Measurements from ENCODE around the gene EVI5.
"Not testable (repeated sequence)": the region's sequence is repeated elsewhere in the genome, so short reads cannot be mapped to it uniquely, and the experiment has no call there.

EVI5 gene

GRCh38 chr1:92791487-92792066 is 6.7 kb upstream of the EVI5 start:
- peak; percentile 12 for DNase-seq

- DNase-seq, result no peak
Measured at GRCh38 chr1:92790867-92791266, 6.0 kb upstream of the EVI5 start.

- no peak for DNase-seq
Measured at GRCh38 chr1:92790081-92790480, 5.2 kb upstream of the EVI5 start.

- DNase-seq, result no peak
Measured at GRCh38 chr1:92786111-92786901, 1.4 kb upstream of the EVI5 start.

GRCh38 chr1:92784021-92784638 is 778 bp downstream of the EVI5 start:
- DNase-seq, result peak; percentile 30

GRCh38 chr1:92783550-92783949 is 1.4 kb downstream of the EVI5 start:
- peak; percentile 32 for DNase-seq

- no peak for DNase-seq
Measured at GRCh38 chr1:92778376-92778775, 6.5 kb downstream of the EVI5 start.

- DNase-seq, result no peak
Measured at GRCh38 chr1:92774407-92774806, 10.5 kb downstream of the EVI5 start.

- not testable (repeated sequence) for DNase-seq
Measured at GRCh38 chr1:92773749-92774148, 11.2 kb downstream of the EVI5 start.

- no peak for DNase-seq
Measured at GRCh38 chr1:92769856-92770255, 15.1 kb downstream of the EVI5 start.

- no peak for DNase-seq
Measured at GRCh38 chr1:92768915-92769314, 16.0 kb downstream of the EVI5 start.

- no peak for DNase-seq
Measured at GRCh38 chr1:92768296-92768695, 16.6 kb downstream of the EVI5 start.

GRCh38 chr1:92764116-92764515 is 20.8 kb downstream of the EVI5 start:
- DNase-seq, result no peak

GRCh38 chr1:92762355-92762754 is 22.6 kb downstream of the EVI5 start:
- no peak for DNase-seq

GRCh38 chr1:92759361-92759760 is 25.5 kb downstream of the EVI5 start:
- DNase-seq, result peak; percentile 64

- DNase-seq, result no peak
Measured at GRCh38 chr1:92756537-92756936, 28.4 kb downstream of the EVI5 start.

- no peak for DNase-seq
Measured at GRCh38 chr1:92755541-92756461, 29.1 kb downstream of the EVI5 start.

GRCh38 chr1:92754719-92755050 is 30.2 kb downstream of the EVI5 start:
- DNase-seq, result no peak

- DNase-seq, result peak; percentile 91
Measured at GRCh38 chr1:92754000-92754718, 30.7 kb downstream of the EVI5 start.

- no peak for DNase-seq
Measured at GRCh38 chr1:92752719-92753118, 32.2 kb downstream of the EVI5 start.

GRCh38 chr1:92749024-92749634 is 35.8 kb downstream of the EVI5 start:
- peak; percentile 67 for DNase-seq

- DNase-seq, result no peak
Measured at GRCh38 chr1:92748138-92748537, 36.8 kb downstream of the EVI5 start.

Measured in fibroblast of skin of scalp (primary cell).